GM21723 (cell line): ENCODE measurements around the gene MAN2B2.
"Not testable (repeated sequence)": the region's sequence is repeated elsewhere in the genome, so short reads cannot be mapped to it uniquely, and the experiment has no call there.

Source experiments
- ATAC-seq: cut with Tn5 transposase; IDR thresholded peaks from one replicate; pipeline ENCODE4 v1.9.1; 2021; ENCODE audit warnings: mild to moderate bottlenecking, moderate library complexity; ENCODE audit not compliant: unreplicated experiment

The MAN2B2 gene

GRCh38 chr4:6613676-6614651 is 39.0 kb downstream of the MAN2B2 start:
- ATAC-seq = no peak

- ATAC-seq = no peak
Measured at GRCh38 chr4:6614701-6615230, 39.8 kb downstream of the MAN2B2 start.

- no peak for ATAC-seq
Measured at GRCh38 chr4:6616087-6616995, 41.4 kb downstream of the MAN2B2 start.

- no peak for ATAC-seq
Measured at GRCh38 chr4:6617246-6617645, 42.3 kb downstream of the MAN2B2 start.

- no peak for ATAC-seq
Measured at GRCh38 chr4:6618386-6619115, 43.6 kb downstream of the MAN2B2 start.

- ATAC-seq = no peak
Measured at GRCh38 chr4:6619116-6619465, 44.1 kb downstream of the MAN2B2 start.

- ATAC-seq = no peak
Measured at GRCh38 chr4:6619466-6620255, 44.7 kb downstream of the MAN2B2 start.

GRCh38 chr4:6620296-6620695 is 45.3 kb downstream of the MAN2B2 start:
- no peak for ATAC-seq

- no peak for ATAC-seq
Measured at GRCh38 chr4:6620891-6621555, 46.0 kb downstream of the MAN2B2 start.

GRCh38 chr4:6621556-6621927 is 46.6 kb downstream of the MAN2B2 start:
- ATAC-seq = no peak

GRCh38 chr4:6622744-6623143 is 47.8 kb downstream of the MAN2B2 start:
- no peak for ATAC-seq

- no peak for ATAC-seq
Measured at GRCh38 chr4:6625256-6625655, 50.3 kb downstream of the MAN2B2 start.

GRCh38 chr4:6626066-6626465 is 51.1 kb downstream of the MAN2B2 start:
- no peak for ATAC-seq

GRCh38 chr4:6627832-6628231 is 52.8 kb downstream of the MAN2B2 start:
- no peak for ATAC-seq

GRCh38 chr4:6628484-6628883 is 53.5 kb downstream of the MAN2B2 start:
- ATAC-seq = not testable (repeated sequence)

- ATAC-seq = no peak
Measured at GRCh38 chr4:6632125-6632524, 57.1 kb downstream of the MAN2B2 start.

GRCh38 chr4:6633091-6633906 is 58.3 kb downstream of the MAN2B2 start:
- ATAC-seq = no peak

GRCh38 chr4:6634746-6635145 is 59.8 kb downstream of the MAN2B2 start:
- no peak for ATAC-seq
